ENCODE results near the gene GDI2. TPM values are rescaled to one million over a fixed set of nuclear protein-coding genes. Genes with fewer than 3 reads are reported as not detected.

GDI2 gene
- total RNA-seq (2022; extraction: Qiagen RNA extraction) = 230 to 258 TPM (median 237 TPM) in 5 replicates

DNA sequence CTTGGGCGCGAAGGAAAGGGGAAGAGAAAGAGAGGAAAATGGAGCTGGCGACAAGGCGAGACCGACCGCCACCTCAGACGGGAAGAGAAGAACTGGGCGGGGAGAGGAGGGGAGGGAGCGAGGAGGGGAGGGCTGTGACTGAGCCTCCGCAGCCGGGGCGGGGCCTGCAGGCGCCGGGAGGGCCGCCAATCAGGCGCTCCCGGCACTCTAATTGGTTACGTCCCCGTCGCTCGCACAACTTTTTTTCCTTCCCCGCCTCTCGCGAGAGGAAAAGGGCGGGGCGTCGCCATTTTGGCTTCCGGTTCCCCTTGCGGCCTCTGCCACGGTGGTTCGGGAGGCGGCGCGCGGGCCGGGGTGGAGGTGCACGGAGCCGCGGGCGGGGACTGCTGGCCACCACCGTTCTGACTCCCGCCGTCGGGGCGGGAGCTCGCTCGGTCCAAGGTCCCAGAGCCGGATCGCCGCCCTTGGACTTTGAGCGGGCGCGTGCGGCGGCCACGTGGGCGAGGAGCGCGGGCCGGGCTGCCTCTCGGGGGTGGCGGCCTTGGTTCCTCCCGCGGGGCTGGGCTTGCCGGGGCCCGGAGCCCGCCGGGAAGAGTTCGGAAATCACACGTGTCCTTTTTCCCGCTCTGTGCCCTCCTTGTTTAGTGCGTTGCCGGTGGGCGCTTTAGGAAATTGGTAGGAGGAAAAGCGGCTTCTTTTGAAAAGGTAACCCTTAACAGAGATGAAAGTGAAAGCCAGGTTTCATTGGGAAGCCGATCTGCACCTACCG is at the start of gene GDI2:
GDI2 (minus strand) TSS at position 94 of the 769 bp plus-strand sequence. CDS start 176 bp downstream, outside the sequence.

Other genes starting within 250 kb of the GDI2 start
- 20.7 to 24.6 TPM (median 22.9 TPM) in 5 replicates for gene ASB13, start 146.8 kb downstream of the GDI2 start, total RNA-seq (2022; extraction: Qiagen RNA extraction)
- 25.5 to 45.0 TPM (median 40.5 TPM) in 5 replicates for gene TASOR2, start 128.6 kb downstream of the GDI2 start, total RNA-seq (2022; extraction: Qiagen RNA extraction)
- gene ANKRD16, start 76.5 kb upstream of the GDI2 start, total RNA-seq (2022; extraction: Qiagen RNA extraction) = 7.9 to 10.5 TPM (median 9.9 TPM) in 5 replicates
- gene FBH1, start 76.8 kb upstream of the GDI2 start, total RNA-seq (2022; extraction: Qiagen RNA extraction) = 33.6 to 40.3 TPM (median 35.9 TPM) in 5 replicates
- 1.7 to 2.8 TPM (median 2.2 TPM) in 5 replicates for gene IL15RA, start 164.1 kb upstream of the GDI2 start, total RNA-seq (2022; extraction: Qiagen RNA extraction)
- gene IL2RA, start 248.9 kb upstream of the GDI2 start, total RNA-seq (2022; extraction: Qiagen RNA extraction) = not detected in 5 replicates

Measured in A549 treated with dexamethasone at 1 μM for 4 hours (cell line).